HepG2 (cell line): ENCODE measurements around the gene TMTC2. TPM values are rescaled to one million over a fixed set of nuclear protein-coding genes. Genes with fewer than 3 reads are reported as not detected.

Experiments used
- ATAC-seq: fragments of 200-7000 bp; cut with Tn5 transposase; 3 replicates; pipeline ENCODE4 v1.9.1; 2020; ENCODE audit warnings: mild to moderate bottlenecking, moderate library complexity
- BruUV-seq: library from RNA; stranded (reverse); fragments of 400-500 nt; replicated peaks from 2 replicates; lab custom pipeline; 2021; lab: Mats Ljungman, UMichigan
- CTCF ChIA-PET: fragments of 300-600 bp; formaldehyde crosslinking; extraction: SDS; loops from one replicate; lab custom pipeline; 2021; ENCODE audit warnings: low total read pairs, inconsistent platforms, low intra/inter-chr PET ratio; lab: Yijun Ruan, JAX
- POLR2A ChIA-PET: fragments of 350-600 bp; sonication (Branson Sonifier 250); formaldehyde crosslinking; loops from one replicate; lab custom pipeline; 2020; ENCODE audit warnings: antibody characterized with exemption, inconsistent platforms; lab: Yijun Ruan, JAX
- DNase-seq: peaks from one replicate; pipeline ENCODE4 v3.0.0-alpha.2; 2015; ENCODE audit warnings: low spot score
- FAIRE-seq: peaks from 3 replicates; lab custom pipeline; 2011; peaks lifted over from hg19 to GRCh38; lab: Jason Lieb, UNC
- H2AFZ ChIP-seq: one replicate; pipeline ENCODE4 v1.6.1; 2011; ENCODE audit warnings: low read length, inconsistent platforms
- H3K27ac ChIP-seq: fragments of 300-600 bp; 3 replicates; pipeline ENCODE4 v1.8.0; 2011; ENCODE audit warnings: mixed run types, mild to moderate bottlenecking, mixed read lengths, low read length, inconsistent platforms; ENCODE audit not compliant: insufficient read depth; ENCODE audit errors: extremely low read length
- H3K27me3 ChIP-seq, 2 experiments: fragments of 200-600 bp in 1 of 2; 2 replicates in 1 of 2; 3 replicates in 1 of 2; pipeline versions ENCODE4 v1.6.0 to v1.8.0; 2011; ENCODE audit warnings: low read length in 2 of 2, mild to moderate bottlenecking in 2 of 2, moderate library complexity in 2 of 2, inconsistent platforms in 1 of 2; ENCODE audit not compliant: insufficient read depth in 2 of 2, control insufficient read depth in 1 of 2
- H3K36me3 ChIP-seq, 2 experiments: fragments of 200-600 bp in 1 of 2; replicated peaks in 1 of 2; 2 replicates in 1 of 2; 3 replicates in 1 of 2; pipeline versions ENCODE4 v1.5.1 to v1.8.0; 2011; ENCODE audit warnings: low read length in 2 of 2, inconsistent platforms in 1 of 2; ENCODE audit not compliant: insufficient read depth in 2 of 2, control insufficient read depth in 1 of 2
- H3K4me1 ChIP-seq: 2 replicates; pipeline ENCODE4 v1.5.1; 2012; ENCODE audit warnings: low read length, inconsistent platforms; ENCODE audit not compliant: insufficient read depth
- H3K4me2 ChIP-seq: 2 replicates; pipeline ENCODE4 v1.6.0; 2011; ENCODE audit warnings: low read depth, low read length, inconsistent platforms
- H3K4me3 ChIP-seq, 3 experiments: fragments of 200-600 bp in 1 of 3; sonication (generic), shearing (Covaris generic) in 1 of 3; replicated peaks in 1 of 3; 2 replicates each; pipeline ENCODE4 v1.5.1; 2011 to 2016; ENCODE audit warnings: low read length in 3 of 3, inconsistent platforms in 2 of 3, low read depth in 2 of 3, mild to moderate bottlenecking in 2 of 3, control low read depth in 1 of 3, mixed read lengths in 1 of 3; ENCODE audit not compliant: insufficient read depth in 1 of 3
- H3K79me2 ChIP-seq: one replicate; pipeline ENCODE4 v1.6.1; 2011; ENCODE audit warnings: low read length, inconsistent platforms; ENCODE audit not compliant: insufficient read depth
- H3K9ac ChIP-seq: 2 replicates; pipeline ENCODE4 v1.6.0; 2011; ENCODE audit warnings: mild to moderate bottlenecking, low read depth, low read length, inconsistent platforms; ENCODE audit not compliant: insufficient read depth
- H3K9me3 ChIP-seq: 2 replicates; pipeline ENCODE4 v1.5.1; 2012; ENCODE audit warnings: mild to moderate bottlenecking, low read length
- H4K20me1 ChIP-seq: 2 replicates; pipeline ENCODE4 v1.6.0; 2011; ENCODE audit warnings: inconsistent platforms, mild to moderate bottlenecking, low read length, moderate library complexity; ENCODE audit not compliant: insufficient read depth
- ATF7 ChIP-seq, 2 experiments: fragments of 450-650 bp in 1 of 2; sonication (generic) in 1 of 2; formaldehyde crosslinking in 1 of 2; IDR thresholded peaks; 2 replicates each; pipeline versions ENCODE4 v1.4.0 to v1.6.1; 2016 to 2020; ENCODE audit warnings: antibody characterized with exemption in 1 of 2, mild to moderate bottlenecking in 1 of 2, missing genetic modification reagents in 1 of 2
- DDIT3 ChIP-seq: sonication (generic); formaldehyde crosslinking; IDR thresholded peaks from 2 replicates; pipeline ENCODE4 v1.4.0; 2020; ENCODE audit warnings: mild to moderate bottlenecking, missing genetic modification reagents
- HOXA9 ChIP-seq: sonication (generic); formaldehyde crosslinking; IDR thresholded peaks from 2 replicates; pipeline ENCODE4 v1.8.1; 2022; ENCODE audit warnings: missing genetic modification reagents, mild to moderate bottlenecking, moderate library complexity, borderline replicate concordance
- ISX ChIP-seq: sonication (generic); formaldehyde crosslinking; conservative IDR thresholded peaks from 2 replicates; pipeline ENCODE4 v1.5.0; 2020; ENCODE audit warnings: missing genetic modification reagents
- KDM1A ChIP-seq: IDR thresholded peaks from 2 replicates; pipeline ENCODE4 v1.6.1; 2016; ENCODE audit warnings: missing compliant biosample characterization
- MBNL3 ChIP-seq: fragments of 250-450 bp; sonication (Bioruptor Pico); conservative IDR thresholded peaks from 2 replicates; pipeline ENCODE4 v1.8.0; 2022; ENCODE audit warnings: mild to moderate bottlenecking, inconsistent platforms
- NR1H2 ChIP-seq: sonication (generic); formaldehyde crosslinking; IDR thresholded peaks from 2 replicates; pipeline ENCODE4 v1.8.1; 2022; ENCODE audit warnings: low read depth, missing genetic modification reagents, borderline replicate concordance
- NR2F2 ChIP-seq: IDR thresholded peaks from 2 replicates; pipeline ENCODE4 v1.6.1; 2012; ENCODE audit warnings: low read depth, inconsistent platforms, borderline replicate concordance
- RAD21 ChIP-seq: fragments of 450-650 bp; formaldehyde crosslinking; IDR thresholded peaks from 2 replicates; pipeline ENCODE4 v1.5.0; 2020; ENCODE audit warnings: mild to moderate bottlenecking
- ZNF503 ChIP-seq: sonication (generic); formaldehyde crosslinking; IDR thresholded peaks from 2 replicates; pipeline ENCODE4 v1.4.0; 2020; ENCODE audit warnings: missing genetic modification reagents
- ZNF577 ChIP-seq: sonication (generic); formaldehyde crosslinking; IDR thresholded peaks from 2 replicates; pipeline ENCODE4 v1.4.0; 2020; ENCODE audit warnings: mild to moderate bottlenecking, low read depth, missing genetic modification reagents, borderline replicate concordance
- in situ Hi-C: cut with HindIII; loops from 2 replicates; pipeline ENCODE4 v1.10.0; 2017; ENCODE audit warnings: low pct_unique_long_range_greater_than_20kb; ENCODE audit not compliant: extremely low pct_ligation_motif_present
- intact Hi-C: fragments of 100-400 bp; cut with micrococcal nuclease; formaldehyde crosslinking; loops from one replicate; pipeline ENCODE4 v1.10.0; 2022; ENCODE audit not compliant: unreplicated experiment
- polyA plus RNA-seq, 8 experiments: library from polyadenylated mRNA; depleted of rRNA in 3 of 8; stranded (reverse) in 7 of 8; unstranded in 1 of 8; fragments of >200 nt; fragmentation: Illumina TruSeq in 4 of 8; extraction: Trizol in 4 of 8; gene quantifications; 2 replicates each; pipeline versions ENCODE4 v1.2.1 to v1.2.3, GENCODE V29; 2011 to 2016; ENCODE audit warnings: low read depth in 4 of 8, missing spikeins in 1 of 8, mixed read lengths in 1 of 8; ENCODE audit not compliant: insufficient read depth in 1 of 8
- total RNA-seq, 5 experiments: library from RNA; depleted of rRNA; stranded (reverse); fragments of >200 nt; fragmentation: Illumina TruSeq; extraction: Trizol; gene quantifications; 2 replicates each; pipeline ENCODE4 v1.2.3, GENCODE V29; 2016; ENCODE audit warnings: low read depth in 1 of 5

TMTC2 gene
- total and polyA plus RNA-seq, 2 of the 13 experiments (the other 11 are each of a cell fraction or from before 2014, with no cell fraction given) = 0.55 to 0.63 TPM

DNA sequence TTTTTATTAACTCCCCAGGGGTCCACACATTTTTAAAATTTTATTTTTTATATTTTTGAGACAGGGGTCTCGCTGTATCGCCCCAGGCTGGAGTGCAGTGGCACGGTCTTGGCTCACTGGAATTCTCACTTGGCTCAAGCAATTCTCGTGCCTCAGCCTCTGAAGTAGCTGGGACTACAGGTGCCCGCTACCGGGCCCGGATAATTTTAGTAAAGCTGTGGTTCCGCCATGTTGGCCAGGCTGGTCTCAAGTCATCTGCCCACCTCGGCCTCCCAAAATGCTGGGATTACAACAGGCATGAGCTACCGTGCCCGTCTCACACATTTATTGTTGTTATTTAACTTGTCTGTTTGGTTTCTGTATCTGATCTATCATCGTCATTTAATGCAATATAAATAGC, 307.4 kb downstream of the TMTC2 start (continued):
- no peak for TF ChIP-seq ZNF503 (CRISPR knock-in tag)
- no peak for TF ChIP-seq NR1H2 (CRISPR knock-in tag)
- no peak for TF ChIP-seq DDIT3 (CRISPR knock-in tag)
- no peak for TF ChIP-seq ISX (CRISPR knock-in tag)
- no peak for TF ChIP-seq HOXA9
- no peak for TF ChIP-seq KDM1A
- TF ChIP-seq NR2F2 = no peak
- TF ChIP-seq MBNL3 = no peak

DNA sequence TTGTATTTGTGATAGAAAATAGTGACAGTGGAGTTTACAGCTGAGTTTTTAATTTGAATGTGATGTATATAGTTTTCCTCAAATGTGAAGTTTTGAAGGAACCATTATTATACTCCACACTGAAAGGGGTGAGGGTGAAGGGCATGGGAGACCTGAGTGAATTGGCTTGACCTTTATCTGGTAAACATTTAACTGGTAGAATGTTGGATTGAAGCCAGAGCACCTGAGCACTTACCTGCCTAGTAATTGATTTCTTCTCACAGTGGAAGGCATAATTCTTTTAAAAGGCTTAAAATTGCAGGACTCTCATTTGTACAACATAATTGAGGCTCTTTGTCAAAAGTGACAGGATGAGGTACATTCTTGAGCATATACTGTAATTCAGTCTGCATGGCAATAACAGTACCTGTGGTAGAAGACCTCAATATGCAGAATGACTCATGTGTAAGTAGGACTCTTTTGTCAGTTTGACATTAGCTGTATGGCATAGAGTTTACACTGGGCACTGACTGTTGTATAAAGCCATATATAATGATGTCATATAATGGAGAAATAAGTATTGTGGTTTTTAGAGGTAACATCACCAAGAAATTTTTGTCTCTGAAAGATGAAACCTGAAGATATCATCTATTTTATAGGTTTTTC, 309.6 kb downstream of the TMTC2 start:
- Histone ChIP-seq H3K4me1 (no peaks in the 10 kb centered on the region), H3K36me3 (no peaks in the 10 kb centered on the region), H4K20me1 (no peaks in the 10 kb centered on the region), H3K9me3 (no peaks in the 10 kb centered on the region), H3K79me2 (no peaks in the 10 kb centered on the region), H2AFZ (no peak overlapping the region), H3K9ac (no peak overlapping the region), H3K27me3 (no peaks in the 10 kb centered on the region), H3K4me3 (no peak overlapping the region), H3K4me2 (no peak overlapping the region), H3K27ac (no peak overlapping the region)
- TF ChIP-seq ATF7 (IDR thresholded peaks at IDR 0.05) (peak; percentile 71), ATF7 (CRISPR knock-in tag; IDR thresholded peaks at IDR 0.05) (no peak), ZNF577 (no peak), RAD21 (CRISPR knock-in tag) (no peak)
- in situ Hi-C loops = no loop called here
- ATAC-seq = no peak
- intact Hi-C loops = no loop called here
- CTCF ChIA-PET = no interaction called here
- DNase-seq = no peak
- FAIRE-seq = no peak
- POLR2A ChIA-PET = no interaction called here
- no TSS peak for BruUV-seq
